ENCODE measurements around the gene LSP1. TPM values are rescaled to one million over a fixed set of nuclear protein-coding genes. Genes with fewer than 3 reads are reported as not detected.

LSP1 gene
- total and polyA plus RNA-seq, 5 donors, result 7.6 to 18.3 (median 13.8) TPM

DNA sequence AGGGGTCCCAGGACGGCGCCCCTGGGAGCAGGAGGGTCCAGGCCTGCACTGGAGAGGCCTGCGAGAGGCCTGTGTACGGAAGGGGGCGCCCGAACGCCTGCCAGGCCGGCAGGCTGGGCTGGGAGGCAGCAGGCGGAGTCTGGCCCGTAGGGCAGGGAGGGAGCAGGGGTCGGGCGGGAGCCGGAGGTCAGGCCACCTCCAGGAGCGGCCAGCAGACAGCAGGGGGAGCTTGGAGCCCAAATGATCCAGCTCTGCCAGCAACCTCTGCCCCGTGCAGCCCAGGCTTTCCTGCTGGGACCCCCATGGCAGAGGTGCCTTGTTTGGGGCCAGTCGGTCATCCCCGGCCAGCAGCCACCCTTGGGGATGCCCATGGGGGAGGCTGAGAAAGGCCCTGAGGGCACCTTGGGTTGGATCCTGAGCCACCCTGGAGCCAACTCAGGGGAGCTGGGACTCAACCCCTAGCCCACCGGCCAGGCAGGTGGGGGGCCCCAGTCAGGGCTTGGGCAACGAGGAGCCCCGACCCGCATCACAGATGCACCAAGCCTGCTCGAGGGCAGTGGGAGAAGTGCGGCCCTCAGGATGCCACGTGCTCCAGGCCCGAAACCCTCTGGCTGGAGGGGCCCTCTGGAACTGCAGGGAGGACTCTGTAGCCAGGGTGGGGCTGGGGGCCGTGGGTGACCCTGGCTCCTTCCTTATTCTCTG lies 27.7 kb upstream of the LSP1 start:
- Histone ChIP-seq H3K4me3 (ENCODE audit: low read length) (no peak overlapping the region), H3K27me3 (ENCODE audit: control insufficient read depth, insufficient read depth) (no peaks in the 10 kb centered on the region), H3K9me3 (ENCODE audit: control insufficient read depth, low read length) (no peaks in the 10 kb centered on the region), H3K27ac (ENCODE audit: low read length) (no peak overlapping the region), H3K4me1 (ENCODE audit: control insufficient read depth, insufficient read depth, low read length) (peaks cover 2% of the 10 kb centered on the region)
- intact Hi-C loops (cut with DNase I), result no loop called here
- peak in 1 of 2 donors; percentile 28 for ATAC-seq
- DNase-seq, result peak in 2 of 3 donors; percentile 70 to 76
- 59% methylated on average over 26 of the region's 26 CpGs for WGBS

DNA sequence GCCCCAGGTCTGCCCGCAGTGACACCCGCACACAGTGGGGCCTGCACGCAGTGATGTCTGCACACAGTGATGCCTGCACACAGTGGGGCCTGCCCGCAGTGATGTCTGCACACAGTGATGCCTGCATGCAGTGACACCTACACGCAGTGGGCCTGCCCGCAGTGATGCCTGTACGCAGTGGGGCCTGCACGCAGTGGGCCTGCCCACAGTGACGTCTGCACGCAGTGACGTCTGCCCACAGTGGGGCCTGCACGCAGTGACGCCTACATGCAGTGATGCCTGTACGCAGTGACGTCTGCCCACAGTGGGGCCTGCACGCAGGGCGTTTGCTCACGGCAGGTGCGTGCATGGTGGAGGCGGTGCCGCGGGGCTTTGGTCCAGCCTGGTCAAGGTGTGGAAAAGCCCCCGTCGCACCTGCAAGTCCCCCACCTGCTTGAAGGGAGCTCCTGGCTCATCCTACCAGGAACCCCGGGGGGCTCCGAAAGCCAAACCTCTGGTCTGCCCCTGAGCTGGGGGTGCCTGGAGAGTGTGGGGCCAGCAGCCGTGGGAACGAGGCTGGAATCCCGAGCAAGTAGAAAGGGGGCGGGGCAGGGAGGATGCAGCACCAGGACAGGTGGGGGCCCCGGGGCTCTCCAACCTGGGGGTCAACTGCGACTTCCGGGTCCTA lies 27.0 kb upstream of the LSP1 start:
- intact Hi-C loops (cut with DNase I), result no loop called here
- H3K4me3 ChIP-seq (ENCODE audit: low read length), result no peak overlapping the region
- H3K27ac ChIP-seq (ENCODE audit: low read length), result no peak overlapping the region
- H3K27me3 ChIP-seq (ENCODE audit: control insufficient read depth, insufficient read depth), result no peaks in the 10 kb centered on the region
- no peak for ATAC-seq
- peaks cover 2% of the 10 kb centered on the region for H3K4me1 ChIP-seq (ENCODE audit: control insufficient read depth, insufficient read depth, low read length)
- 92% methylated on average over 33 of the region's 33 CpGs for WGBS
- DNase-seq, result peak in 1 of 3 donors; percentile 34
- H3K9me3 ChIP-seq (ENCODE audit: control insufficient read depth, low read length), result no peaks in the 10 kb centered on the region

DNA sequence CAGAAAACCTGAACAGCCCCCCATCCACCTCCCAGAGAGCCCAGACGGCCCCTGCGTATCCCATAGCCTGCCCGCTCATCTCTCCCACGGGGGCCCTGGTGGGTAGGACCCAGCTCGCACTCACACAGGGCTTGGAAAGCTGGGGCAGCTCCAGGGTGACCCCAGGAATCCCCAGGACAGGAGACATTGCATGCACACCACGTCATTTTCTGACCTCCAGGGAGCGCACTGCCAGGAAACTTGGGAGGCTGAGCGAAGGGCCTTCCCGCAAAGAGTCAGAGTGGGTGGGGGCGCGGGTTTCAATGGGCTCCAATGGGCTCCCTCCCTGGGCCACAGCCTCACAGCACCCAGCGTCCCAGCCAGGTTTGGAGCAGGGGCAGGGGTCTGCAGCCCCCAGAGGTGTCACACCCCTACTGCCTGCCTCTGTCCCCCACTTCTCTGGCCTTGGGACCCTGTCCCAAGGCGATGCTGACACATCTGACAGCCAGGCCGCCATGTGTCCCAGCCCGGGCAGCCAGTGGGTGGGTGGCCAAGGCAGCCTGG lies 26.3 kb upstream of the LSP1 start:
- intact Hi-C loops (cut with DNase I), result no loop called here
- ATAC-seq, result peak; percentile 23 to 42

DNA sequence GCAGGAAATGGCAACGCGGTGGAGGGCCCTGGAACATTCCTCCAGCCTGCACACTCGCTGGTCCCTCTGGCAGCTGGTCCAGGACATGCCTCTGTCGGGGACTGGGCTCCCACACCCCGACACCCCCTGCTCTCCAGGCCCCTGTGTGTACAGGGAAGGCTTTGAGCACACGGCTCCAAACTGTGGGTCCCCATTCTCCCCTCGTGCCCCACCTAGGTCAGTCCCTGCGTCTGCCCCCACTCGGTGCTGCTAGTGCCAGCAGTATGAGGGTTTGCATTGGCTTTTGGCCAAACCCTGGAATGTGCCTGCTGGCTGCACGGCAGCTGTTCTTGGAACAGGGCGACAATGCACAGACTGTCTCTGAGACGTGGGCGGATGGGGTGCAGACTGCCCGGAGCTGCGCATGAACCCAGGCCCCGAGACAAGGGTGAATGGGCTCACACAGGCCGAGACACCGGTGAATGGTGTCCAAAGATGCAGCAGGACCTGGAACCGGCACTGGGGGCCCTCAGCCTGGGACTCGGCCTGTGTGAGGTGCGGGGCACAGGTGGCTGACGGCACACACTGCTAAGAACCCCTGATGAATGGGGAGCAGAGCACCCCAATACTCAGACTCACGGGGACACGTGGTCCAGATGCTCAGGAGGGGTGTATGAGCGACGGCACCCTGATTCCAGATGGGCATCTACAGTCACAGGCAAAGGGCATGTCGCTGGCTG lies 25.6 kb upstream of the LSP1 start:
- no peak overlapping the region for H3K4me3 ChIP-seq (ENCODE audit: low read length)
- H3K4me1 ChIP-seq (ENCODE audit: control insufficient read depth, insufficient read depth, low read length), result peaks cover 2% of the 10 kb centered on the region
- H3K27ac ChIP-seq (ENCODE audit: low read length), result no peak overlapping the region
- H3K27me3 ChIP-seq (ENCODE audit: control insufficient read depth, insufficient read depth), result no peaks in the 10 kb centered on the region
- DNase-seq (peak; percentile 55 to 76 (median 70)), ATAC-seq (peak; percentile 44 to 68)
- H3K9me3 ChIP-seq (ENCODE audit: control insufficient read depth, low read length), result no peaks in the 10 kb centered on the region
- 45% methylated on average over 27 of the region's 27 CpGs for WGBS
- intact Hi-C loops (cut with DNase I), result no loop called here

More for the DNA sequence above, 26.3 kb upstream of the LSP1 start:
- WGBS, result 54% methylated on average over 15 of the region's 15 CpGs
- Histone ChIP-seq H3K9me3 (ENCODE audit: control insufficient read depth, low read length) (no peaks in the 10 kb centered on the region), H3K4me3 (ENCODE audit: low read length) (no peak overlapping the region), H3K27ac (ENCODE audit: low read length) (no peak overlapping the region), H3K4me1 (ENCODE audit: control insufficient read depth, insufficient read depth, low read length) (peaks cover 2% of the 10 kb centered on the region), H3K27me3 (ENCODE audit: control insufficient read depth, insufficient read depth) (no peaks in the 10 kb centered on the region)
- DNase-seq, result peak; percentile 61 to 68 (median 67)

DNA sequence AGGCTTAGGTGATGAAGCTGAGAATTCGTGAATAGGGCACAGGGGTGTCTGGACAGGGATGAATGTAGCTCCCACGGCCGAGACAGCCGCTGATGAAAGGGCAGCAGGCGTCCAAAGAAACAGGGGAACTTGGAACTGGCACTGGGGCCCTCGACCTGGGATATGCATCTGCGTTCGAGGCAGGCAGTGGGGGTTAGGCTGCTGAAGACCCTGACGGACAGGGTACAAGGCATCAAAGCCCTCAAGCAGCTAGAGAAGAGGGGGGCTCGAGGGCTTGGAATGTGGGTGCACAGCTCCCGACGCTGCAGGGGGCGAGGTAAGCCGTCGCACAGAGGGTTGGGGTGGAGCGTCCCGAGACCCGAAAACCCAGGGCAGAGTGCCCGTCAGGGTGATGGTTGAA lies 25.0 kb upstream of the LSP1 start:
- H3K4me1 ChIP-seq (ENCODE audit: control insufficient read depth, insufficient read depth, low read length), result peaks cover 2% of the 10 kb centered on the region
- no peak overlapping the region for H3K4me3 ChIP-seq (ENCODE audit: low read length)
- no peak overlapping the region for H3K27ac ChIP-seq (ENCODE audit: low read length)
- H3K27me3 ChIP-seq (ENCODE audit: control insufficient read depth, insufficient read depth), result no peaks in the 10 kb centered on the region
- DNase-seq, result peak in 1 of 3 donors; percentile 39
- intact Hi-C loops (cut with DNase I), result no loop called here
- H3K9me3 ChIP-seq (ENCODE audit: control insufficient read depth, low read length), result no peaks in the 10 kb centered on the region
- WGBS, result 80% methylated on average over 19 of the region's 19 CpGs
- ATAC-seq, result no peak

DNA sequence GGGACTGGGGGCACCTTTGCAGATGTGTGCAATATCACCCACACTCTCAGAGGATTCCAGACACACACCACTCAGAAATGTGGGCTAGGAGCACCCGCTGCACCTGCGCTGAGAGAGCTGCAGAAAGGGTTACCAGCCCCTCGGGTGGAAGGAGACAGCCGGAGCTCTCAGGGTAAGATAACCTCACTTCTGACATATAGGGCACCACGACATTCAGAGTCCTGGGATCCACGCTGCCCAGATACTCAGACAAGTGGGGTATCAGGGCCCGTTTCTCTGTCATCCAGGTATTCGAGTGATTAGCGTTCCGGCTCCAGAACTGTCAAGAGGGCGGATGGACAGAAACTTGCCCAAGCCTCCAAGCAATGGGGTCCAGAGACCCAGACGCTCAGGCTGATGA lies 24.3 kb upstream of the LSP1 start:
- Histone ChIP-seq H3K4me1 (ENCODE audit: control insufficient read depth, insufficient read depth, low read length) (peaks cover 2% of the 10 kb centered on the region), H3K27ac (ENCODE audit: low read length) (no peak overlapping the region), H3K9me3 (ENCODE audit: control insufficient read depth, low read length) (no peaks in the 10 kb centered on the region), H3K4me3 (ENCODE audit: low read length) (no peak overlapping the region), H3K27me3 (ENCODE audit: control insufficient read depth, insufficient read depth) (no peaks in the 10 kb centered on the region)
- ATAC-seq (no peak), DNase-seq (no peak)
- 83% methylated on average over 12 of the region's 12 CpGs for WGBS
- intact Hi-C loops (cut with DNase I), result no loop called here

DNA sequence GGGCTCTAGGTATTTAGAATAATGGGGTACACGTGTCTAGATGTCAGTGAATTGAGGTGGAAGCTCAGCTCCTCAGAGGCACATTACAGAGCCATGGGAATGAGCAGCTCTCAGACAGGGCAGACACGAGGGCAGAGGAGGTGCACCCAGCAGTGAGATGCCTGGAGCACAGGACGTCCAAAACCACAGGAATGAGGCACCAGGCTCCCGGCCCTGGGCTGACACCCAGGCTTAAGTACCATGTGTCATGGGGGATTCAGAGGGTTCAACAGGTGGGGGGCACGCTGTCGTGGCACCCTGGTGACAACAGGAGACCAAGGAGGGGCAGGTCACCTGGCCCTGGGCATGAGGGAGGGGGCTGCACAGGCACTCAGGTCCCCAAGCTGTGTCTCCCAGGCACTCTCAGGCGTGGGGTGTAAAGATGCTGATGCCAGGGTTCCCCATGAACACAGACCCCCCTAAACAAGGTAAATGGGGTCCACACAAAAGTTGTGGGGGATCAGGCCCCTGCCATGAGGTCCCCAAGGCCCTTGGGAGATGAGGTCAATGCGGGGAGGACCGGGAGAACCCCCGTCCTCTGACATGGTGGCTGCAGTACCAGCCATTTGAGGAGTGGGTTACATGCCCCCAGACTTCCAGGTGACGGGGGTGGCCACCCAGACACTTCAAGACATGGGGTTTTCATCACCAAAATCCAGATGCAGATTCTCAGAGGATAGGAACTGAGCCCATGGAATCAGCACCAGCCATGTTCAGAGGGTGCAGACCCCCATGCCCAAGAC lies 23.7 kb upstream of the LSP1 start:
- 78% methylated on average over 11 of the region's 11 CpGs for WGBS
- Histone ChIP-seq H3K4me3 (ENCODE audit: low read length) (no peak overlapping the region), H3K9me3 (ENCODE audit: control insufficient read depth, low read length) (no peaks in the 10 kb centered on the region), H3K4me1 (ENCODE audit: control insufficient read depth, insufficient read depth, low read length) (peaks cover 2% of the 10 kb centered on the region), H3K27ac (ENCODE audit: low read length) (no peak overlapping the region), H3K27me3 (ENCODE audit: control insufficient read depth, insufficient read depth) (no peaks in the 10 kb centered on the region)
- peak in 1 of 3 donors; percentile 17 for DNase-seq
- intact Hi-C loops (cut with DNase I), result no loop called here
- no peak for ATAC-seq

DNA sequence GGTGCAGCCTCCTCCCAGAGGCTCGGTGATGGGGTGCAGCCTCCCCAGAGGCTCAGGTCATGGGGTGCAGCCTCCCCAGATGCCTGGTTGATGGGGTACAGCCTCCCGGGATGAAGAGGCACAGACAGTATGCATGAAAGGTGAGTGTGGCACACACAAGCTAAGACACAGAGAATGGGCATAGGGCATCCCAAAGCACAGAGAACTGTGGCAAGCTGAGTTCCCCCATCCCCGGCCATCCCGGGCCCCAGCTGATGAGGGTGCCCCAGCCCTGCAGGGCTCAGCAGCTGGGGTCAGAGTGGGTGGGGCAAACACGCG lies 22.9 kb upstream of the LSP1 start:
- 65% methylated on average over 6 of the region's 6 CpGs for WGBS
- no peak overlapping the region for H3K27ac ChIP-seq (ENCODE audit: low read length)
- DNase-seq, result peak in 1 of 3 donors; percentile 9

DNA sequence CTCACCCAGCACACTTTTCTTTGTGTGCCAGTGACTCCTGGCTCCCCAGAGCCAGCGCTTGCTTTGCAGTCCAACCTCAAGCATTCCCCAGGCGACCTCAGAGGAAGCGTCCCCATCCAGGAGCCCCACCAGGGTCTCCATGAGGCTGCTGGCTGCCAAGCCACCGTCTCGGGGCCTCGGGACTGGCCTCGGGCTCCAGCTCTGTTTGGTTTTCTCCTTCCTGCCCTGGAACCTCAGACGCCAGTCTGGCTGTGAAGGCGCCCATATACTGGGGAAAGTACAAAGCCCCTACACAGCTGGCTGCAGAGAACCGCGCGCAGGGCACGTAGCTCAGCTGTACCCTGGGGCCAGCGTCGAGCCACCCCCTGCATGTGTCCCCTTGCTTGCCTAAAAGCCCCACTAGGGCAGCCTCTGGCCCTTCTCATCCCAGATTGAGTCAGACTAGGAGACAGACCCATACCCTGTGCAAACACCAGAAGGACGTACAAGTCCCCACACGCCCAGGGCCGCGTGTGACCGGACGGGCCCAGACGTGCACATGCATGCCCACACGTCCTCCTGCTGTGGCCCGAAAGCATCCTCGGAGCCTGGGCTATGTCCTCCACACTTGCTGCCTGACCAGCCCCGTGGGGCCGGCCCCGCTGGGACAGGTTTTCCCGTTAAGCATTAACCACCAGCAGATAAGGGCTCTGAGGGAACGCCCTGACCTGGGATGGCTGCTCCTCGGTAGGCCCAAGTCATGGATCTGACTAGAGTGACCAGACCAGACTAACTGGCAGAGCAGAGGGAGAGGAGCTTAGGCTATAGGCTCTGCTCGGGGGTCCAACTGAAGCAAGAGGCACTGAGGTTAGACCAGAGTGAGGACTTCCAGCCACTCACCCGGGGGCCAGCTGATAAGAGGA lies 22.3 kb upstream of the LSP1 start:
- DNase-seq (peak in 1 of 3 donors; percentile 32), ATAC-seq (no peak)
- WGBS, result 66% methylated on average over 33 of the region's 33 CpGs
- Histone ChIP-seq H3K27me3 (ENCODE audit: control insufficient read depth, insufficient read depth) (no peaks in the 10 kb centered on the region), H3K27ac (ENCODE audit: low read length) (no peak overlapping the region), H3K9me3 (ENCODE audit: control insufficient read depth, low read length) (no peaks in the 10 kb centered on the region), H3K4me3 (ENCODE audit: low read length) (no peak overlapping the region), H3K4me1 (ENCODE audit: control insufficient read depth, insufficient read depth, low read length) (peaks cover 2% of the 10 kb centered on the region)
- intact Hi-C loops (cut with DNase I), result loop anchor here in 2 of 4 donors (5.0 to 10.0 kb wide), 3 partner anchors 138 to 324 kb away; no protein-coding TSS in a partner anchor

More for the DNA sequence above, 22.9 kb upstream of the LSP1 start:
- H3K4me3 ChIP-seq (ENCODE audit: low read length), result no peak overlapping the region
- ATAC-seq, result no peak
- no peaks in the 10 kb centered on the region for H3K9me3 ChIP-seq (ENCODE audit: control insufficient read depth, low read length)
- intact Hi-C loops (cut with DNase I), result loop anchor here in 2 of 4 donors (5.0 to 10.0 kb wide), 3 partner anchors 138 to 325 kb away; no protein-coding TSS in a partner anchor
- no peaks in the 10 kb centered on the region for H3K27me3 ChIP-seq (ENCODE audit: control insufficient read depth, insufficient read depth)
- peaks cover 2% of the 10 kb centered on the region for H3K4me1 ChIP-seq (ENCODE audit: control insufficient read depth, insufficient read depth, low read length)

All from right cardiac atrium (tissue), 5 donors.